Upper lobe of left lung (tissue), 4 donors: ENCODE data around the gene RAB5B.

Source experiments
- POLR2A ChIP-seq, 4 donors: fragments of 450-650 bp; IDR thresholded peaks; one replicate each; pipeline ENCODE4 v1.5.1; 2016 to 2017; ENCODE audit warnings: antibody characterized with exemption in 4 of 4, mild to moderate bottlenecking in 2 of 4
- TF ChIP-seq, protein P1 (sequence below), 6 experiments: fragments of 450-650 bp in 4 of 6; fragments of 200-600 bp in 2 of 6; sonication (generic) in 2 of 6; IDR thresholded peaks; one replicate each; pipeline ENCODE4 v1.5.1; 2016 to 2019; ENCODE audit warnings: antibody characterized with exemption in 6 of 6

DNA sequence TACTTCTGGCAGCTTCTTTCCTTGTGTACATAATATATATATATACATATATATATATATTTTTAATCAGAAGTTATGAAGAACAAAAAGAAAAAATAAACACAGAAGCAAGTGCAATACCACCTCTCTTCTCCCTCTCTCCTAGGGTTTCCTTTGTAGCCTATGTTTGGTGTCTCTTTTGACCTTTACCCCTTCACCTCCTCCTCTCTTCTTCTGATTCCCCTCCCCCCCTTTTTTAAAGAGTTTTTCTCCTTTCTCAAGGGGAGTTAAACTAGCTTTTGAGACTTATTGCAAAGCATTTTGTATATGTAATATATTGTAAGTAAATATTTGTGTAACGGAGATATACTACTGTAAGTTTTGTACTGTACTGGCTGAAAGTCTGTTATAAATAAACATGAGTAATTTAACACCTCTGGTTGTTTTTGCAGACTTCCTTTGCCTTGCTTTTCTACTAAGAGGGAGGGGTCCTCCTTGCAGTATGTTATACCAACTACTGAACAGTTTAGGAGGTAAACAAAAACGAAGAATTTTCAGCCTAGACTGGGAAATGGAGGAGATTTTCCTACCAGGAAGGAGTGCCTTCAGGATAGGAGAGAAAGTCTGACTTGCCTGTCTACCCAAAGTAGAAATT, 64.3 kb downstream of the RAB5B start:
- no peak for TF ChIP-seq POLR2A (IDR thresholded peaks at IDR 0.05)
- TF ChIP-seq, protein P1, sequence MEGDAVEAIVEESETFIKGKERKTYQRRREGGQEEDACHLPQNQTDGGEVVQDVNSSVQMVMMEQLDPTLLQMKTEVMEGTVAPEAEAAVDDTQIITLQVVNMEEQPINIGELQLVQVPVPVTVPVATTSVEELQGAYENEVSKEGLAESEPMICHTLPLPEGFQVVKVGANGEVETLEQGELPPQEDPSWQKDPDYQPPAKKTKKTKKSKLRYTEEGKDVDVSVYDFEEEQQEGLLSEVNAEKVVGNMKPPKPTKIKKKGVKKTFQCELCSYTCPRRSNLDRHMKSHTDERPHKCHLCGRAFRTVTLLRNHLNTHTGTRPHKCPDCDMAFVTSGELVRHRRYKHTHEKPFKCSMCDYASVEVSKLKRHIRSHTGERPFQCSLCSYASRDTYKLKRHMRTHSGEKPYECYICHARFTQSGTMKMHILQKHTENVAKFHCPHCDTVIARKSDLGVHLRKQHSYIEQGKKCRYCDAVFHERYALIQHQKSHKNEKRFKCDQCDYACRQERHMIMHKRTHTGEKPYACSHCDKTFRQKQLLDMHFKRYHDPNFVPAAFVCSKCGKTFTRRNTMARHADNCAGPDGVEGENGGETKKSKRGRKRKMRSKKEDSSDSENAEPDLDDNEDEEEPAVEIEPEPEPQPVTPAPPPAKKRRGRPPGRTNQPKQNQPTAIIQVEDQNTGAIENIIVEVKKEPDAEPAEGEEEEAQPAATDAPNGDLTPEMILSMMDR (IDR thresholded peaks at IDR 0.05) = no peak
